ENCODE results near the gene PCSK6.

- TF ChIP-seq CTCF (IDR thresholded peaks at IDR 0.05), result no peak
- TF ChIP-seq POLR2AphosphoS5 (IDR thresholded peaks at IDR 0.05; ENCODE audit: low read depth, low read length), result no peak
- no peak for TF ChIP-seq TCF7L2 (IDR thresholded peaks at IDR 0.05; ENCODE audit: low read depth, low read length)
- no peak for TF ChIP-seq REST (IDR thresholded peaks at IDR 0.05; ENCODE audit: insufficient read depth in 1 of 2, low read depth in 2 of 2, low read length in 1 of 2)
- no peak for TF ChIP-seq SIN3A (IDR thresholded peaks at IDR 0.05; ENCODE audit: borderline replicate concordance, insufficient read depth, low read depth, low read length)
These were observed 60.3 kb downstream of the PCSK6 start for GRCh38 chr15:101429191-101429590.

Measured in Panc1 (cell line).